H1 (cell line): ENCODE results near the gene PDRG1. TPM values are rescaled to one million over a fixed set of nuclear protein-coding genes. Genes with fewer than 3 reads are reported as not detected.

Source experiments
- CTCF ChIA-PET: fragments of 300-600 bp; sonication (Branson Sonifier 250); formaldehyde crosslinking; loops from one replicate; lab custom pipeline; 2021; ENCODE audit not compliant: partially characterized antibody; lab: Charles Lee
- POLR2A ChIA-PET: fragments of 300-600 bp; sonication (Branson Sonifier 250); formaldehyde crosslinking; loops from one replicate; lab custom pipeline; 2021; ENCODE audit warnings: inconsistent platforms; ENCODE audit not compliant: partially characterized antibody; lab: Charles Lee
- DNase-seq, 2 experiments: peaks; one replicate each; pipeline versions ENCODE4 v3.0.0 to v3.0.0-alpha.2; 2010 to 2022; ENCODE audit warnings: low spot score in 2 of 2, low read depth in 1 of 2, mixed read lengths in 1 of 2
- FAIRE-seq: peaks from 2 replicates; lab custom pipeline; 2011; peaks lifted over from hg19 to GRCh38; lab: Jason Lieb, UNC
- H2AFZ ChIP-seq: 2 replicates; pipeline ENCODE4 v1.8.1; 2012; ENCODE audit warnings: low read length, inconsistent platforms
- H2AK5ac ChIP-seq: 2 replicates; pipeline ENCODE4 v1.6.1; 2013; ENCODE audit warnings: low read depth, low read length
- H2BK120ac ChIP-seq: replicated peaks from 2 replicates; pipeline ENCODE3; 2013; ENCODE audit warnings: low read depth, low read length, inconsistent platforms
- H2BK12ac ChIP-seq: 2 replicates; pipeline ENCODE4 v1.6.1; 2013; ENCODE audit warnings: low read depth, low read length
- H2BK15ac ChIP-seq: 2 replicates; pipeline ENCODE4 v1.6.1; 2013; ENCODE audit warnings: low read length
- H2BK20ac ChIP-seq: 2 replicates; pipeline ENCODE4 v1.6.1; 2013; ENCODE audit warnings: low read length
- H2BK5ac ChIP-seq: 2 replicates; pipeline ENCODE4 v1.6.1; 2013; ENCODE audit warnings: low read depth, low read length
- H3K14ac ChIP-seq: 2 replicates; pipeline ENCODE4 v1.6.1; 2013; ENCODE audit warnings: inconsistent platforms; ENCODE audit not compliant: insufficient read length
- H3K18ac ChIP-seq: 2 replicates; pipeline ENCODE4 v1.6.1; 2013; ENCODE audit warnings: low read length; ENCODE audit errors: extremely low read depth
- H3K23ac ChIP-seq: 2 replicates; pipeline ENCODE4 v1.6.1; 2013; ENCODE audit warnings: inconsistent platforms; ENCODE audit not compliant: insufficient read length
- H3K23me2 ChIP-seq: 2 replicates; pipeline ENCODE4 v1.6.1; 2013; ENCODE audit warnings: low read depth, low read length
- H3K27ac ChIP-seq: 2 replicates; pipeline ENCODE4 v1.6.1; 2011; ENCODE audit warnings: low read depth, low read length, inconsistent platforms
- H3K27me3 ChIP-seq, 4 experiments: replicated peaks in 1 of 4; 1 replicate in 1 of 4; 2 replicates in 3 of 4; pipeline versions ENCODE4 v1.6.1 to v1.8.1; 2011 to 2013; ENCODE audit warnings: low read length in 3 of 4, mild to moderate bottlenecking in 3 of 4, inconsistent platforms in 2 of 4, mixed read lengths in 2 of 4, moderate library complexity in 1 of 4; ENCODE audit not compliant: control insufficient read depth in 3 of 4, insufficient read depth in 3 of 4; ENCODE audit errors: extremely low read depth in 1 of 4
- H3K36me3 ChIP-seq, 4 experiments: 2 replicates each; pipeline versions ENCODE4 v1.6.1 to v1.8.1; 2011 to 2013; ENCODE audit warnings: mild to moderate bottlenecking in 4 of 4, low read length in 3 of 4, moderate library complexity in 2 of 4, control low read depth in 1 of 4, inconsistent platforms in 1 of 4; ENCODE audit not compliant: insufficient read depth in 4 of 4, control insufficient read depth in 2 of 4
- H3K4ac ChIP-seq: replicated peaks from 2 replicates; pipeline ENCODE3; 2013; ENCODE audit warnings: low read length, low read depth, mixed read lengths, inconsistent platforms; ENCODE audit not compliant: insufficient read length
- H3K4me1 ChIP-seq, 4 experiments: replicated peaks in 1 of 4; 1 replicate in 1 of 4; 2 replicates in 3 of 4; pipeline versions ENCODE4 v1.6.1 to v1.8.1; 2011 to 2013; ENCODE audit warnings: low read length in 3 of 4, inconsistent platforms in 2 of 4, mixed read lengths in 1 of 4; ENCODE audit not compliant: insufficient read depth in 4 of 4, control insufficient read depth in 3 of 4
- H3K4me2 ChIP-seq, 2 experiments: 2 replicates each; pipeline versions ENCODE4 v1.6.1 to v1.8.1; 2011 to 2013; ENCODE audit warnings: low read depth in 2 of 2, low read length in 2 of 2, control low read depth in 1 of 2, inconsistent platforms in 1 of 2, mild to moderate bottlenecking in 1 of 2; ENCODE audit not compliant: insufficient read depth in 1 of 2
- H3K4me3 ChIP-seq, 4 experiments: fragments of 200-600, 300-600 bp in 1 of 4; sonication (generic), shearing (Covaris generic), sonication (Bioruptor Twin) in 1 of 4; 2 replicates each; pipeline versions ENCODE4 v1.5.1 to v1.8.1; 2011 to 2016; ENCODE audit warnings: low read length in 4 of 4, low read depth in 3 of 4, control low read depth in 2 of 4, inconsistent platforms in 2 of 4, mild to moderate bottlenecking in 2 of 4, mixed read lengths in 1 of 4, moderate library complexity in 1 of 4; ENCODE audit not compliant: insufficient read depth in 2 of 4; ENCODE audit errors: extremely low read depth in 1 of 4
- H3K56ac ChIP-seq: replicated peaks from 2 replicates; pipeline ENCODE3; 2013; ENCODE audit warnings: low read depth, mild to moderate bottlenecking, mixed read lengths, low read length, inconsistent platforms; ENCODE audit not compliant: insufficient read length
- H3K79me1 ChIP-seq: 2 replicates; pipeline ENCODE4 v1.6.1; 2013; ENCODE audit warnings: low read depth, low read length, control low read depth
- H3K79me2 ChIP-seq, 2 experiments: 2 replicates each; pipeline versions ENCODE4 v1.6.1 to v1.8.1; 2012 to 2013; ENCODE audit warnings: low read length in 2 of 2, mild to moderate bottlenecking in 2 of 2, inconsistent platforms in 1 of 2; ENCODE audit not compliant: insufficient read depth in 2 of 2, control insufficient read depth in 1 of 2
- H3K9ac ChIP-seq, 4 experiments: replicated peaks in 1 of 4; 1 replicate in 1 of 4; 2 replicates in 3 of 4; pipeline versions ENCODE4 v1.6.1 to v1.8.1; 2011 to 2013; ENCODE audit warnings: low read depth in 3 of 4, low read length in 3 of 4, control low read depth in 2 of 4, mild to moderate bottlenecking in 2 of 4, moderate library complexity in 2 of 4, inconsistent platforms in 1 of 4; ENCODE audit errors: extremely low read depth in 1 of 4
- H3K9me3 ChIP-seq, 2 experiments: 2 replicates each; pipeline versions ENCODE4 v1.6.1 to v1.8.1; 2012 to 2013; ENCODE audit warnings: mild to moderate bottlenecking in 2 of 2, moderate library complexity in 2 of 2, control low read depth in 1 of 2, inconsistent platforms in 1 of 2, low read depth in 1 of 2, low read length in 1 of 2, mixed read lengths in 1 of 2; ENCODE audit not compliant: insufficient read depth in 2 of 2
- H4K20me1 ChIP-seq, 2 experiments: replicated peaks in 1 of 2; 2 replicates each; pipeline versions ENCODE3 to v1.8.1; 2011 to 2013; ENCODE audit warnings: inconsistent platforms in 2 of 2, low read length in 2 of 2, mild to moderate bottlenecking in 1 of 2; ENCODE audit not compliant: insufficient read depth in 2 of 2, control insufficient read depth in 1 of 2
- H4K5ac ChIP-seq: 2 replicates; pipeline ENCODE4 v1.6.1; 2013; ENCODE audit warnings: low read length, low read depth, mixed read lengths, inconsistent platforms; ENCODE audit not compliant: insufficient read length
- H4K8ac ChIP-seq: 2 replicates; pipeline ENCODE4 v1.8.0; 2013; ENCODE audit warnings: mild to moderate bottlenecking, moderate library complexity, low read length, inconsistent platforms; ENCODE audit not compliant: insufficient read depth; ENCODE audit errors: extremely low read depth
- H4K91ac ChIP-seq: replicated peaks from 2 replicates; pipeline ENCODE3; 2013; ENCODE audit warnings: low read length, mixed read lengths, inconsistent platforms; ENCODE audit not compliant: insufficient read length
- CHD1 ChIP-seq: IDR thresholded peaks from 2 replicates; pipeline ENCODE4 v1.6.1; 2012; ENCODE audit warnings: low read depth, low read length, improper control_type of control experiment
- HDAC2 ChIP-seq, 2 experiments: fragments of 300-600 bp in 1 of 2; sonication (generic) in 1 of 2; IDR thresholded peaks; 2 replicates each; pipeline ENCODE4 v1.6.1; 2011 to 2012; ENCODE audit warnings: low read depth in 2 of 2, low read length in 2 of 2, mild to moderate bottlenecking in 2 of 2, moderate library complexity in 2 of 2, borderline replicate concordance in 1 of 2, inconsistent platforms in 1 of 2
- KDM1A ChIP-seq: fragments of 200-600, 300-600 bp; sonication (generic); IDR thresholded peaks from 2 replicates; pipeline ENCODE4 v1.7.1; 2016; ENCODE audit warnings: mild to moderate bottlenecking, low read length, borderline replicate concordance
- WGBS, 2 experiments: shearing (Covaris generic) in 1 of 2; methylation state at CpG; one replicate each; pipeline versions ENCODE4 v1.1.6 to v1.1.7; 2013 to 2015; ENCODE audit warnings: low lambda C conversion rate in 2 of 2, mixed read lengths in 2 of 2, inconsistent platforms in 1 of 2, low coverage in 1 of 2, missing lambda C conversion rate in 1 of 2; ENCODE audit not compliant: insufficient replicate concordance in 2 of 2, insufficient coverage in 1 of 2, insufficient read length in 1 of 2; ENCODE audit errors: extremely low coverage in 1 of 2, missing lambda C conversion rate in 1 of 2; 5-methylcytosine and 5-hydroxymethylcytosine counted together
- polyA plus RNA-seq, 7 experiments: library from polyadenylated mRNA; depleted of rRNA in 3 of 7; stranded (reverse) in 5 of 7; unstranded in 2 of 7; fragments of >200 nt in 5 of 7; fragments of 200-250 nt in 2 of 7; gene quantifications; 1 replicate in 5 of 7; 2 replicates in 1 of 7; 4 replicates in 1 of 7; pipeline versions ENCODE4 v1.2.1 to v1.2.3, GENCODE V29; 2011 to 2013; ENCODE audit warnings: missing spikeins in 2 of 7, mixed read lengths in 2 of 7
- total RNA-seq: library from RNA; stranded (reverse); fragmentation: NEBNext Ultra II Directional; extraction: Animal tissue kit (Norgen Biotek cat#: 25700); gene quantifications from 2 replicates; pipeline ENCODE4 v1.2.1, GENCODE V29; 2021

Gene PDRG1
- total and polyA plus RNA-seq, 2 of the 8 experiments (the other 6 are each of a cell fraction or from before 2014, with no cell fraction given), result 14.2 to 20.8 TPM

DNA sequence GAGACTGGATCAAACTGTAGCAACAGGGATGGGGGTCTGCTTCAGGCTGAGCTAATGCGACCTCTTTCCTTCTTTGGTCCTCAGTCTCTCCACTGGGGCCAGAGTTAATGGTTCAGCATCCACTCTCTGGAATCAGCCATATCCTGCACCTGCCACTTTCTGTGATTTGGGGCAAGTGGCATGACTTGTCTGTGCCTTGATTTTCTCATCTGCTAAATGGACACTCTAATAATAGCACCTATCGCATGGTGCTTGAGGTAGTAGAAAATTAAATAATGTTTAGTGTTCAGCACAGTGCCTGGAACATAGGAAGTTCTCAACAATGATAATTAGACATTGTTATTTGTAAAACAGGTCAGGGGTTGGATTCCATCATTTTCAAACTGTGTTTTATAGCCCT is 22.4 kb upstream of the PDRG1 start:
- H3K23ac ChIP-seq, result no peak overlapping the region
- ChIA-PET CTCF (interaction anchor here (1.0 to 4.5 kb wide), 5 partner anchors 15 to 128 kb away, joined by 4 to 20 read pairs (median 4); no protein-coding TSS in a partner anchor), POLR2A (interaction anchor here (0.8 to 2.3 kb wide), 5 partner anchors 14 to 151 kb away, joined by 3 to 8 read pairs (median 3); no protein-coding TSS in a partner anchor)
- H2BK5ac ChIP-seq, result no peak overlapping the region
- peaks cover 0 to under 1% of the 10 kb centered on the region in 2 experiments for H4K20me1 ChIP-seq
- H3K4ac ChIP-seq, result no peak overlapping the region
- no peak overlapping the region for H2BK20ac ChIP-seq
- H3K4me1 ChIP-seq, result peaks cover 5 to 14% (median 10%) of the 10 kb centered on the region in 4 experiments
- peak overlapping the region; percentile 4 for H2BK120ac ChIP-seq
- peak overlapping the region; percentile 70; a peak in 3 of 4 replicates for H3K4me2 ChIP-seq
- no peak overlapping the region for H3K14ac ChIP-seq
- H3K79me2 ChIP-seq, result no peaks in the 10 kb centered on the region
- no peak overlapping the region; a peak in 1 of 7 replicates for H3K9ac ChIP-seq
- H3K23me2 ChIP-seq, result peaks cover 4% of the 10 kb centered on the region; the same call in 1 of the 2 replicates
- 84% methylated on average over 2 of the region's 2 CpGs; no CpG with 5 or more reads in 1 of the 2 experiments for WGBS, 2 experiments
- no peak overlapping the region for H2AFZ ChIP-seq
- H3K27ac ChIP-seq, result no peak overlapping the region
- DNase-seq, result no peak
- no peaks in the 10 kb centered on the region for H3K9me3 ChIP-seq
- no peak overlapping the region for H2AK5ac ChIP-seq
- no peaks in the 10 kb centered on the region for H3K36me3 ChIP-seq
- no peaks in the 10 kb centered on the region for H3K79me1 ChIP-seq
- H4K8ac ChIP-seq, result no peak overlapping the region
- H3K27me3 ChIP-seq, result peaks cover 0 to under 1% (median 0%) of the 10 kb centered on the region in 4 experiments; a peak in 2 of 7 replicates
- 0 out of 2 replicates have a peak overlapping the region, but pooled peaks have one; percentile 35 for H2BK12ac ChIP-seq
- no peak for FAIRE-seq
- H3K56ac ChIP-seq, result no peak overlapping the region
- no peak overlapping the region for H4K91ac ChIP-seq
- TF ChIP-seq HDAC2 (IDR thresholded peaks at IDR 0.05; ENCODE audit: borderline replicate concordance in 1 of 2, low read depth in 2 of 2, low read length in 2 of 2), result 0 out of 4 replicates have a peak, but pooled peaks of 1 of the 2 experiments have one; percentile 68
- TF ChIP-seq KDM1A, result peak; percentile 37; the same call in 1 of the 2 replicates
- no peak for TF ChIP-seq CHD1
- peak overlapping the region in 2 of 4 experiments; percentile 10 to 41; a peak in 3 of 8 replicates for H3K4me3 ChIP-seq
- H3K18ac ChIP-seq, result peak overlapping the region; percentile 1
- H2BK15ac ChIP-seq, result no peak overlapping the region
- H4K5ac ChIP-seq, result no peak overlapping the region
